HT1080 (cell line): ENCODE results near the gene COX6A1. TPM values are rescaled to one million over a fixed set of nuclear protein-coding genes. Genes with fewer than 3 reads are reported as not detected.
A peak's percentile ranks its signal among the peaks of the same experiment; 100 is the strongest.
"Not testable (repeated sequence)": the region's sequence is repeated elsewhere in the genome, so short reads cannot be mapped to it uniquely, and the experiment has no call there.

Experiments
- DNase-seq: peaks from one replicate; pipeline ENCODE4 v3.0.0-alpha.2; 2015; ENCODE audit warnings: low read depth
- total RNA-seq: library from RNA; depleted of rRNA; stranded (reverse); fragments of >200 nt; shearing (Covaris generic); gene quantifications from 2 replicates; pipeline ENCODE4 v1.2.3, GENCODE V29; 2014

The COX6A1 gene
- total RNA-seq, 1 experiment from 2014 or later: 740 TPM

GRCh38 chr12:120466560-120467315, 28.8 kb downstream of the COX6A1 start:
- DNase-seq: peak; percentile 45

- DNase-seq: no peak
Measured at GRCh38 chr12:120467439-120467838, 29.5 kb downstream of the COX6A1 start.

- DNase-seq: peak; percentile 49
Measured at GRCh38 chr12:120468325-120468820, 30.5 kb downstream of the COX6A1 start.

GRCh38 chr12:120468821-120469449, 31.0 kb downstream of the COX6A1 start:
- DNase-seq: no peak

GRCh38 chr12:120469450-120470149, 31.7 kb downstream of the COX6A1 start, which contains the start of gene SRSF9:
TSS of gene SRSF9 (minus strand) at chr12:120469748. CDS start at chr12:120469609, 139 bp downstream.
- peak; percentile 90 for DNase-seq

GRCh38 chr12:120470150-120470784, 32.4 kb downstream of the COX6A1 start:
- no peak for DNase-seq

GRCh38 chr12:120472521-120472920, 34.6 kb downstream of the COX6A1 start:
- no peak for DNase-seq

GRCh38 chr12:120473807-120474615, 36.1 kb downstream of the COX6A1 start:
- no peak for DNase-seq

- DNase-seq: peak; percentile 92
Measured at GRCh38 chr12:120474616-120474960, 36.7 kb downstream of the COX6A1 start.

GRCh38 chr12:120475643-120476042, 37.7 kb downstream of the COX6A1 start:
- DNase-seq: no peak

GRCh38 chr12:120479458-120479857, 41.5 kb downstream of the COX6A1 start:
- DNase-seq: no peak

- no peak for DNase-seq
Measured at GRCh38 chr12:120480211-120480610, 42.3 kb downstream of the COX6A1 start.

- no peak for DNase-seq
Measured at GRCh38 chr12:120481022-120481767, 43.3 kb downstream of the COX6A1 start.

- DNase-seq: no peak
Measured at GRCh38 chr12:120483621-120484020, 45.7 kb downstream of the COX6A1 start.

GRCh38 chr12:120485961-120486881, 48.3 kb downstream of the COX6A1 start:
- no peak for DNase-seq

GRCh38 chr12:120487552-120487951, 49.6 kb downstream of the COX6A1 start:
- not testable (repeated sequence) for DNase-seq

- DNase-seq: no peak
Measured at GRCh38 chr12:120488057-120488640, 50.2 kb downstream of the COX6A1 start.

GRCh38 chr12:120489018-120489417, 51.1 kb downstream of the COX6A1 start:
- no peak for DNase-seq
